Stimulated activated naive CD8-positive, alpha-beta T cell treated with anti-CD3 and anti-CD28 coated beads, Interleukin-15, Interleukin-2, amounts not matched to agents 100 ng/mL and 50 ng/mL, for 24 hours (primary cell): Measurements from ENCODE around the gene RASSF1.

Experiments
- H3K27ac Mint-ChIP-seq: one replicate; pipeline ENCODE4 v1.8.0; 2021; ENCODE audit warnings: mild to moderate bottlenecking, mixed read lengths
- H3K27me3 Mint-ChIP-seq: one replicate; pipeline ENCODE4 v1.8.0; 2021; ENCODE audit warnings: mixed read lengths
- H3K36me3 Mint-ChIP-seq: one replicate; pipeline ENCODE4 v1.8.0; 2021; ENCODE audit warnings: low read depth, mixed read lengths
- H3K4me1 Mint-ChIP-seq: one replicate; pipeline ENCODE4 v1.8.0; 2021; ENCODE audit warnings: low read depth, mixed read lengths
- H3K4me3 Mint-ChIP-seq: one replicate; pipeline ENCODE4 v1.8.0; 2021; ENCODE audit warnings: mild to moderate bottlenecking, mixed read lengths
- H3K9me3 Mint-ChIP-seq: one replicate; pipeline ENCODE4 v1.8.0; 2021; ENCODE audit warnings: mixed read lengths

The RASSF1 gene

GRCh38 chr3:50340448-50341329 is at the start of gene RASSF1:
TSS of gene RASSF1 (minus strand) at chr3:50340836. CDS start at chr3:50340805, 31 bp downstream.
- H3K36me3 Mint-ChIP-seq = peaks cover 28% of the 10 kb centered on the region
- peaks cover 51% of the 10 kb centered on the region for H3K4me1 Mint-ChIP-seq
- H3K27ac Mint-ChIP-seq = peak within 1 kb of the TSS; percentile 88
- peak within 1 kb of the TSS; percentile 90 for H3K4me3 Mint-ChIP-seq
- no peaks in the 10 kb centered on the region for H3K9me3 Mint-ChIP-seq
- H3K27me3 Mint-ChIP-seq = no peaks in the 10 kb centered on the region

DNA sequence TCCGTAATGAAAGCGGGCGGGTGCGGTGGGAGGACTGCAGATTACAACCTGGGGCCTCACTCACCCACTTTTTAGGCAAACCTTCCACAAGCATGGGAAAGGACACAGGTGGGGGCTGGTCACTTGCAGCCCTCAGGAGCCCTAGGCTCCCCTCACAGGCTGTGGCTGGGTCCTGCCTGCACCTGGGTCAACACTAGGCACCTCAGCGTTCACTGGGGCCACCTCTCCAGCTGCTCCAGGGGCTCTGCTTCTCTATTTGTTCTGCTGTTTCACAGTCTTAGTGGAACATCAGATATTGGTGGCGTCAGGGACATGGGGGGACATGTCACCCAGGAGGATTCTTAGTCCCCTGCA is 48.8 kb upstream of the RASSF1 start:
- Mint-ChIP-seq H3K36me3 (no peaks in the 10 kb centered on the region), H3K4me3 (no peak overlapping the region), H3K4me1 (peaks cover 7% of the 10 kb centered on the region), H3K9me3 (no peaks in the 10 kb centered on the region), H3K27ac (no peak overlapping the region), H3K27me3 (no peaks in the 10 kb centered on the region)

DNA sequence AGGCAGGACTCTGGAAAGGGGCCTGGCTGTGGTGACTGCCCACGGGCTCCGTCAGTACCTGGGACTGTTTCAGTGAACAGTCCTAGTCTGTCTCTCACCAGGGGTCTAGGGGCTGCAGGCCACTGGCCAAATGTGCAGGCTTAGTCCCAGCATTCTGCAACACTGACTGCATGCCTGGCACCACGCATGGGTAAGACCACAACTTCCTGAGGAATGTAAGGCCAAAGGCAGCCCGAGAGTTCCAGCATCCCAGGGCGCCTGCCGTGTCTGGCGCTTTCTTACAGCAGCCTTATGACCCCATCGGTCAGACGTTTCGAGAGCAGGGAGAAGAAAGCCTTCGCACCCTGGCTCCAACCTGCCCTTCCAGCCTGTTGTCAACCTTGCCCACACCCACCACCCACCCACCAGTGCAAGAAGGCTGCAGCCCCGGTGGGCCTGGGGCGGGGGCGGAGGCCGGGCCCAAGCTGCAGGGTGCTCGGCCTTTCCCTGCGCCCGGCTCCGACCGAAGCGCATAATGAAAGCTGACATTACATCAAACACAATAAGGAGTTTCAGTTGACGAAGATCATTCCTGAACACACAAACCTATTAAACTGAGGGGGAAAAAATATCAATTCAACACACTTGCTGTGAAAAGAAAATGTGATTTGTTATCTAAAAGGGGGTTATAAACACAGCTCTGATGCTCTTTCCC is 48.2 kb upstream of the RASSF1 start:
- H3K4me3 Mint-ChIP-seq = no peak overlapping the region
- H3K4me1 Mint-ChIP-seq = peaks cover 7% of the 10 kb centered on the region
- H3K9me3 Mint-ChIP-seq = no peaks in the 10 kb centered on the region
- H3K27me3 Mint-ChIP-seq = no peaks in the 10 kb centered on the region
- no peaks in the 10 kb centered on the region for H3K36me3 Mint-ChIP-seq
- H3K27ac Mint-ChIP-seq = no peak overlapping the region

- Mint-ChIP-seq H3K9me3 (no peaks in the 10 kb centered on the region), H3K4me1 (peaks cover 7% of the 10 kb centered on the region), H3K27ac (no peak overlapping the region)
These were observed 47.5 kb upstream of the RASSF1 start for GRCh38 chr3:50388016-50388719.

DNA sequence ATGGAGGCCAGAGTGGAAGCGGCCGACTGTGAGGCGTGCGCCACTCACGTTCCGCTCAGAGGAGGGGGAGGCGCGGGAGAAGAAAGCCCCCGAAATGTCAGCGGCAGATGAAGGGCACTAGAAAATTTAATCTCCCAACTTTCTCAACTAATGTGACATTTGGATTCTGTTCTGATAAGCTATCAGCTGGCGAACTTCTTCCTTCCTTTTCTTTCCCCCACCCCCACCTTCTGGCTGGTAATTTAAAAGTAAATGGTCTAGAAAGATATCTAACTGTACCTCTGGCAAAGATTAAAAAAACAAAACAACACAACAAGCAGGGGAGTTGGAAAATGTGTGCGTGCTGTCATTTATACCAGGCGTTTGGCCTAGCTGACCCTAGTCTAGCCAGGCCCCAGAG is 45.1 kb upstream of the RASSF1 start:
- Mint-ChIP-seq H3K4me1 (no peaks in the 10 kb centered on the region), H3K4me3 (no peak overlapping the region), H3K36me3 (no peaks in the 10 kb centered on the region), H3K27me3 (no peaks in the 10 kb centered on the region), H3K9me3 (no peaks in the 10 kb centered on the region), H3K27ac (no peak overlapping the region)

More at GRCh38 chr3:50388016-50388719, 47.5 kb upstream of the RASSF1 start:
- Mint-ChIP-seq H3K27me3 (no peaks in the 10 kb centered on the region), H3K4me3 (no peak overlapping the region), H3K36me3 (no peaks in the 10 kb centered on the region)

DNA sequence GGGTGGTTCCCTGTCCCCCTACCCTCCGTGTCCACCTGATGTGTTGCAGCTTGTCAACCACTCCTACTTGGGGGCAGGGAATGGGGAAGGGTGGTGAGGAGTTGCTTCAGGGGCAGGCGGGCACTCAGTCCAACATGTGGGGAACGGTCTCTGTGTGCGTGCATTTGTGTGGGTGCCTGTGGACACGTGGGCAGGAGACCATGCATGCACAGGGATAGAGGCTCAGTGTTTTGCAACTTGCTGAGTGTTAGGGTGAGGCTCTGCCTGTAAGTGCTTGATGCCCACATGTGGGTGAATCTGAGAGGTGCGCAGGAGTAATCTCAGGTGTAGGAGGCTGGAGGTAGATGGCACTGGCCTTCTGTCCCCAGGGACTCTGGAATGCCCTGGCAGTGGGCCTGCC is 43.1 kb upstream of the RASSF1 start:
- no peaks in the 10 kb centered on the region for H3K4me1 Mint-ChIP-seq
- no peaks in the 10 kb centered on the region for H3K36me3 Mint-ChIP-seq
- H3K27me3 Mint-ChIP-seq = no peaks in the 10 kb centered on the region
- no peak overlapping the region for H3K4me3 Mint-ChIP-seq
- H3K9me3 Mint-ChIP-seq = no peaks in the 10 kb centered on the region
- no peak overlapping the region for H3K27ac Mint-ChIP-seq

DNA sequence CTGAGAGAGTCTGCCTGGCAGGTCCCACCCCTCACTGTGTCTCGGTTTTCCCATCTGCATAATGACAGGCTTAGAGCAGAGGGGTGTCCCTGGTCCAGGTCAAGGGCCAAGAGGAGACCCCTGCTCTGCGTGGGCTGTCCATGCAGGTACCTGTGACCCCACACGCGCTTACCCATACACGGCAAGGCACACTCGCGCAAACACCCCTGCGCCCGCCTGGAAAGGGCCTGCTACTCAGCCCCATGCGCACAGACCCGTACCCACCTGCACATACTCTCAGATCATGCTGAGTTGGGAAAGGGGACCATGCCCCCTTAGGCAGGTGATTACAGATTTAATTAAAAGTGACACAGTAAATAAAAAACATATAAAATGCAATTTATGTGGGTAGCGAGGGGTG is 42.1 kb upstream of the RASSF1 start:
- Mint-ChIP-seq H3K27me3 (no peaks in the 10 kb centered on the region), H3K4me1 (no peaks in the 10 kb centered on the region), H3K27ac (no peak overlapping the region), H3K36me3 (no peaks in the 10 kb centered on the region), H3K4me3 (no peak overlapping the region), H3K9me3 (no peaks in the 10 kb centered on the region)

DNA sequence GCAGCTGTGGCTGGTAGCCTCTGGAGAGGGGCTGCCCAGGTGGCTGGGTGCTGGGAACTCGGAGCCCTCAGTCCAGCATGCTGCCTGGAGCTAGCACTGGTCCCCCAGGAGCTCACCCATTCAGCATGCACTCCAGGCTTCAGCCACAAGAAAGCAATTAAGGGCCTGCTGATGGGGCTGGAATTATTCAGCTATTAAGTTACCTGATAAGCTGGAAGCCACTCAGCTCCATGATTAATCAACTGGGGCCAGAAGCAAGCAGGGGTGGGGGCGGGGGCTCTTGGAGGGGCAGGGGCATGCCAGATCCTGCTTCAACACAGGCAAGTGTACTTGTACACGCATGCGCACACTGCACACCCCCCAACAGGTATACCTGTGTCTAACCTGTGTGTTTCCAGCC is 40.7 kb upstream of the RASSF1 start:
- H3K9me3 Mint-ChIP-seq = no peaks in the 10 kb centered on the region
- no peak overlapping the region for H3K4me3 Mint-ChIP-seq
- no peak overlapping the region for H3K27ac Mint-ChIP-seq
- no peaks in the 10 kb centered on the region for H3K27me3 Mint-ChIP-seq
- H3K4me1 Mint-ChIP-seq = no peaks in the 10 kb centered on the region
- no peaks in the 10 kb centered on the region for H3K36me3 Mint-ChIP-seq

DNA sequence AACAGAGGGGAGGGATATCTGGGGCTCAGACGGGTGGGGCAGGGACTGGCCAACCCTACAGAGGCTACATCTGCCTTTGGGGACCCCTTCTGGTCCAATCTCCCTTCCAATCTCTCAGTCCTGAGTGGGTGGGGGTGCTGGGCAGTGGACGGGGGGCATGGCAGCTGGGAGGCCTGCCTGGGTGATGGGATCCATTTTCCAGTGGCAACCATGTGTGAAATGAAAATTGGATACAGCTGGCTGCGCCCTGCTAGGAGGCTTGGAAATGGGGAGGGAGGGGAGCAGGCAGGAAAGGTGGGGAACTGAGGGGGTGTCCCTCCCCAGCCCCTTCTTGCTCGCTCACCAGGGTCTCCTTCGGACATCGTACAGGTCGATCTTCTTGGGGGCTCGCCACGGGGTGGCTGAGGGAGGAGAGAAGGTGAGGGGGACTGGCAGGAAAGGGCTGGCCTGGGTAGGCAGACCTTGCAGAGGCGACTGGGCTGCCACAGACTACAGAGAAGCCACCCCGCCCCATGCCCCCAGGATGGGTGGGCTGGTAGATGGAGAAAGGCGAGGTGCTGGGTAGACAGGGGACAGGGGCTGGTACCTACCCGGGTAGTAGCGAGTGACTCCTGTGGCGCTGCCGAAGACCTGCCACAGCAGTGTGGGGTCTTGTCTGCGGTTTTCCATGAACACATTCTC is 39.9 kb upstream of the RASSF1 start:
- Mint-ChIP-seq H3K4me3 (no peak overlapping the region), H3K27ac (no peak overlapping the region), H3K36me3 (no peaks in the 10 kb centered on the region), H3K9me3 (no peaks in the 10 kb centered on the region), H3K27me3 (no peaks in the 10 kb centered on the region), H3K4me1 (no peaks in the 10 kb centered on the region)

- Mint-ChIP-seq H3K27me3 (no peaks in the 10 kb centered on the region), H3K27ac (no peak overlapping the region), H3K9me3 (no peaks in the 10 kb centered on the region)
These were observed 38.1 kb upstream of the RASSF1 start for GRCh38 chr3:50378757-50379156.

GRCh38 chr3:50378024-50378423 is 37.4 kb upstream of the RASSF1 start:
- Mint-ChIP-seq H3K4me3 (no peak overlapping the region), H3K27ac (no peak overlapping the region)

More at GRCh38 chr3:50378757-50379156, 38.1 kb upstream of the RASSF1 start:
- no peak overlapping the region for H3K4me3 Mint-ChIP-seq
- no peaks in the 10 kb centered on the region for H3K36me3 Mint-ChIP-seq
- no peaks in the 10 kb centered on the region for H3K4me1 Mint-ChIP-seq

GRCh38 chr3:50375258-50375931 is 34.8 kb upstream of the RASSF1 start:
- H3K4me3 Mint-ChIP-seq = no peak overlapping the region
- H3K27ac Mint-ChIP-seq = no peak overlapping the region
- no peaks in the 10 kb centered on the region for H3K36me3 Mint-ChIP-seq
- peaks cover 6% of the 10 kb centered on the region for H3K4me1 Mint-ChIP-seq
- H3K9me3 Mint-ChIP-seq = no peaks in the 10 kb centered on the region
- H3K27me3 Mint-ChIP-seq = no peaks in the 10 kb centered on the region

More at GRCh38 chr3:50378024-50378423, 37.4 kb upstream of the RASSF1 start:
- Mint-ChIP-seq H3K9me3 (no peaks in the 10 kb centered on the region), H3K27me3 (no peaks in the 10 kb centered on the region), H3K36me3 (no peaks in the 10 kb centered on the region), H3K4me1 (peaks cover under 1% of the 10 kb centered on the region)

DNA sequence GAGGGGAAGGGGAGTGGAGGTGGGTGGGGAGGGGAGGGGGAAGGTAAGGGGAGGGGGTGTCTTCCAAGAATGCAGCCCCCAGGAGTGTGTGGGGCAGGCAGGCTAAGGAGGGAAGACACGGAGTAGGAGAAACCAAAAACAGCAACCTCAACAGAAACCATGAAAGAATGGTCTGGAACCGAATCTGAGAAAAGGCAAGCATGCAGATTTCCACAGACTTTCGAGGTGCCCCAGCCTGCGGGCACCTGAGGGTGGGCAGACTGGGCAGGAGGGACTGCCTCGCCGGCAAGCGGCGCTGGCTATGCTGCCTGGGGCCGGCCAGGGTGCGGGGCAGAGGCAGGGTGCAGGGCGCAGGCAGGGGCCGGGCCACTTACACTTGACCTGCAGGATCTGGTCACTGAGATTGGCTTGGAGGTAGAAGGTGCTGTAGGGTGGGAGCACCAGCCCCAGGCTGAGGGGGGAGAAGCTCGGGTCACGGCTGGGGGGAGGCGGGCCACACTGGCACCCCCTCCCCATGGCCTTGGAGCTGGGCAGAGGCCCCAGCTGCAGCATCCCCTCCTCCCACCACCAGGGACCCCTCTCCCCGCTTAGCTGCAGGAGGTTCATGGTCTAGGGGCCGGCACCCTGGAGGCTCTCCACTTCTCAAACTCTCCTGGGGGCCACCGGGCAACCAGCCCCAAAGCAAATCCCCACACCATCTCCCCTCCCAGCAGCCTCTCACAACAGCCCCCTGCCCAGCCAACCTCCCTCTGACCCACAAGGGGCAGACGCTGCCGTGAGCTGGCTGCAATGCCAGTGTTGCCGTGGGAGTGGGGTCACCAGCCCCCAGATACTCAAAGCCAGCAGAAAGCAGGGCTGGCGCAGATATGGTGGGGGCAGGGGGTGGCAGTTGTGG is 34.0 kb upstream of the RASSF1 start:
- H3K4me3 Mint-ChIP-seq = no peak overlapping the region
- no peaks in the 10 kb centered on the region for H3K36me3 Mint-ChIP-seq
- H3K27ac Mint-ChIP-seq = no peak overlapping the region
- H3K4me1 Mint-ChIP-seq = peaks cover 6% of the 10 kb centered on the region
- H3K27me3 Mint-ChIP-seq = no peaks in the 10 kb centered on the region
- H3K9me3 Mint-ChIP-seq = no peaks in the 10 kb centered on the region
